ENCODE measurements around the gene SLC29A3.

SLC29A3 gene

DNA sequence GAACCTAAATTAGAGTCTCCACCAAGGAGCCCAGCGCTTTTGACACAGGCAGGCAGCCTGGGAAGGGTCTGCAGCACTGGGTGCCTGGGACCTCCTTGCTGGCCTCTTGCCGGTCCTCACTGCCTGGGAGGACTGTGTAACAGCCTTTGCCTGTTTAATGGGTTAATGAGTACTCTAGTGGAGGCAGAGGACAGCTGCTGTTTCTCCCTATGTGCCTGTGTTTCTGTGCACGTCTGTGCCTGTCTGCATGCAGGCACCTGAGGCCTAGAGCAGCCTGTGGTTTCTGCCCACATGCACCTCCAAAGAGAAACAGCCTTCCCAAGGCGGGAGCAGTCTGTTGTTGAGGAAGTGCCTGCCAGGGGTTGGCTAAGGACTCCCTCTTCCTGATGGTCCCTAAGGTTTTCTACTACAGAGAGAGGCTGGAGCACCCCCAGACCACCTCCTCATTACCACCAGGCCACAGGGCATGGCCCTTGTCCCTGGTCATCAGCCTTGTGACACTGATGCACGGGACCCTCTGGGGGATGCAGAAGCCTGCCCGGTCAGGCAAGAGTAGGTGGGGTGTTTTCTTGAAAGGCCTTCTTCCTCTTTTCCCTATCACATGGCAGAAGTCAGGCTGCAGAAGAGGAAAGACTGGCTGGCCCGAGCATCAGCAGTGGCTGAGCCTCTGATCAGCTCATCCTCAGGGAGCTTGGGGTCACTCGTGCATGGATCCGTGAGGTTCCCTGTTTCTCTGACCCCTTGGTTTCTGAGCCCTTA lies 14.2 kb downstream of the SLC29A3 start:
- DNase-seq (ENCODE audit: low spot score), result no peak
- in situ Hi-C loops (cut with MboI; ENCODE audit: low pct_unique_long_range_greater_than_20kb, low sequenced_read_pairs, unreplicated experiment), result no loop called here
- TF ChIP-seq, protein P1, sequence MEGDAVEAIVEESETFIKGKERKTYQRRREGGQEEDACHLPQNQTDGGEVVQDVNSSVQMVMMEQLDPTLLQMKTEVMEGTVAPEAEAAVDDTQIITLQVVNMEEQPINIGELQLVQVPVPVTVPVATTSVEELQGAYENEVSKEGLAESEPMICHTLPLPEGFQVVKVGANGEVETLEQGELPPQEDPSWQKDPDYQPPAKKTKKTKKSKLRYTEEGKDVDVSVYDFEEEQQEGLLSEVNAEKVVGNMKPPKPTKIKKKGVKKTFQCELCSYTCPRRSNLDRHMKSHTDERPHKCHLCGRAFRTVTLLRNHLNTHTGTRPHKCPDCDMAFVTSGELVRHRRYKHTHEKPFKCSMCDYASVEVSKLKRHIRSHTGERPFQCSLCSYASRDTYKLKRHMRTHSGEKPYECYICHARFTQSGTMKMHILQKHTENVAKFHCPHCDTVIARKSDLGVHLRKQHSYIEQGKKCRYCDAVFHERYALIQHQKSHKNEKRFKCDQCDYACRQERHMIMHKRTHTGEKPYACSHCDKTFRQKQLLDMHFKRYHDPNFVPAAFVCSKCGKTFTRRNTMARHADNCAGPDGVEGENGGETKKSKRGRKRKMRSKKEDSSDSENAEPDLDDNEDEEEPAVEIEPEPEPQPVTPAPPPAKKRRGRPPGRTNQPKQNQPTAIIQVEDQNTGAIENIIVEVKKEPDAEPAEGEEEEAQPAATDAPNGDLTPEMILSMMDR (IDR thresholded peaks at IDR 0.05; ENCODE audit: extremely low read depth, insufficient read depth, missing control alignments), result no peak

DNA sequence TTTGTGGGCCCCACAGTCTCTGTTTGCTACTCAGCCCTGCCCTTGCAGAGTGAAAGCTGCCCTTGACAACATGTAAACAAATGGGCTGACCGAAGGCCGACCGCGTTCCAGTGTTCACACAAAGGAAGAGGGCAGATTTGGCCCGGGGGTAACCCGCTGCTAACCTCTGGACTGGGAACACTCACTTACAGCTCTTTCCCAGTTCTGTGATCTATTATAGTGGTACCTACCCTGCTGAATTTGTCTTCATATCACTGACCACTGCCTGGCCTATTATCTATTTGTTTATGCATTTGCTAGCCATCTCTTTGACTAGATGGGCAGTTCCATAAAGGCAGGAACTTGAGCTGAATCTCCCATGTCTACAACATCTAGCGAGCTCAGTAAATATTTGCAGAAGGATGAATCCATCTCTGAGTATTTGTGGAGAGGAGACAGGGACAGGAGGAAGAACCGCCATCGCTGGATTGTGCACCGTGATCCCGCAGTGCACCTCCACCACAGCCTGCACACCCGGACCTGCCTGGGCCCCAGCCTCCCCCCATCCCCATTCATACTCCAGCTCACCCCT lies 15.2 kb downstream of the SLC29A3 start:
- TF ChIP-seq, protein P1 (IDR thresholded peaks at IDR 0.05; ENCODE audit: extremely low read depth, insufficient read depth, missing control alignments), result no peak
- DNase-seq (ENCODE audit: low spot score), result no peak
- in situ Hi-C loops (cut with MboI; ENCODE audit: low pct_unique_long_range_greater_than_20kb, low sequenced_read_pairs, unreplicated experiment), result no loop called here

DNA sequence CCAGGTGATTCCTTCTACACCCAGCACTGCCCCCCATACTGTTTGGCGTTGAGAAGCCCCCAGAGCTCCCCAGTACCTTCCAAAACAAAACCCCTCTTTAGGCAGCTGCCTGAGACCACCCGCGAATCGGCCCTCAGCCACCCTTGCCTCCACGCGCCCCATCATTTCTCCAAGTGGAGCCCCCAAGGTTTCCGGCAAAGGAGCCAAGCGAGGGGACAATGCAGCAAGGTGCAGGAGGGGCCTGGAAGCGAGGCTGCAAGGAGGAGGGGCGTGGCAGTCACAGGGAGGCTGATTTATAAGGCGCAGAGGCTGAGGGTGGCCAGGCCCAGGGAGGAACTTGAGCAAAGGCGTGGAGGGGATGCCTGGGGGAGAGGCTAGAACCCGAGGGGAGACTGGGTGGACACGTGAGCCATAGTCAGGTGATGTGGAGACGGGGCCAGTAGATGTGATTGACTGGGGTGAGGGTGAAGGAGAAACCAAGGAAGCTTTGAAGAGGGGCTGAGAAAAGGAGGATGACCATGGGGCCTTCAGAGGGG lies 16.2 kb downstream of the SLC29A3 start:
- in situ Hi-C loops (cut with MboI; ENCODE audit: low pct_unique_long_range_greater_than_20kb, low sequenced_read_pairs, unreplicated experiment), result no loop called here
- no peak for DNase-seq (ENCODE audit: low spot score)
- TF ChIP-seq, protein P1 (IDR thresholded peaks at IDR 0.05; ENCODE audit: extremely low read depth, insufficient read depth, missing control alignments), result no peak

DNA sequence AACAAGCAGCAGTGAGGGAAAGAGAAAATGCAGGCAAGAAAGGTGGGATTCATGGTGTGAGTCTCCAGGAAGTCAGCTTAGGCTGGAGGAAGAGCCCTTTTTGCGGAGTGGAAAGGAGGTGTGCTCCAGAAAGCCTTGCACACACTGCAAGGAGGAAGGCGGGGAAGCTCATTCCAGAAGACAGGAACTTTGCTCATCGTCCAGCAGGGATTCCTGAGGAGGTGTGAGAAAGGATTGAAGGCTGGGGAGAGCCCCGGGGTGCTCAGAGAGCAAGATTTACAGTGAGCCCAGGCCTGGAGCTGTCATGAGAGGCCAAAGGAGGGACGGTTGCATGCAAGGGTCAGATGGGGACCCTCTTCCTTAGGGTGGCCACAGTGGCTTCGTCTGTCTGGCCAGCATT lies 17.6 kb downstream of the SLC29A3 start:
- in situ Hi-C loops (cut with MboI; ENCODE audit: low pct_unique_long_range_greater_than_20kb, low sequenced_read_pairs, unreplicated experiment), result no loop called here
- TF ChIP-seq, protein P1 (IDR thresholded peaks at IDR 0.05; ENCODE audit: extremely low read depth, insufficient read depth, missing control alignments), result no peak
- no peak for DNase-seq (ENCODE audit: low spot score)

DNA sequence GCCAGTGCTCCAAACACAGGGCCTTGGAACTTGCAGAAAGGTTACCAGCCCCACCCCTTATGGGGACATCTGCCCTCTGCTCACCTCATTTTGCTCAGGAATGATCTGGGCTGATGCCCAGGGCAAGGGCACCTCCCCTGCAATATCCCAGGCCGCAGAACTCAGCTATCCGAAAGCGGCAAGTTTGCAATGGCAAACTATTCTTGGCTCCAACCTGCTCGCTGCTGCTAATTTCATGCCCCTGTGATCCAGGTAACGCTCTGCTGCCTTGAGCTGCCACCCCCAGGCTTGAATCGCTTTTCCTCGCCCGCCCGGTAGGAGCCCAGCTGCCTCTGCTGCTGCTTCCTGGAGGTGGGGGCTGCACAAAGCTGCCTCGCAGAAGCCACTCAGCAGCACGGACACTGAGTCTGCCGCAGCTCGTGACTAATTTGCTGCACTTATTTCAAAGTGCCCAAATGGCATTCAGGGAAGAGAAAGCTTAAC lies 18.2 kb downstream of the SLC29A3 start:
- in situ Hi-C loops (cut with MboI; ENCODE audit: low pct_unique_long_range_greater_than_20kb, low sequenced_read_pairs, unreplicated experiment), result no loop called here
- no peak for DNase-seq (ENCODE audit: low spot score)
- TF ChIP-seq, protein P1 (IDR thresholded peaks at IDR 0.05; ENCODE audit: extremely low read depth, insufficient read depth, missing control alignments), result no peak

DNA sequence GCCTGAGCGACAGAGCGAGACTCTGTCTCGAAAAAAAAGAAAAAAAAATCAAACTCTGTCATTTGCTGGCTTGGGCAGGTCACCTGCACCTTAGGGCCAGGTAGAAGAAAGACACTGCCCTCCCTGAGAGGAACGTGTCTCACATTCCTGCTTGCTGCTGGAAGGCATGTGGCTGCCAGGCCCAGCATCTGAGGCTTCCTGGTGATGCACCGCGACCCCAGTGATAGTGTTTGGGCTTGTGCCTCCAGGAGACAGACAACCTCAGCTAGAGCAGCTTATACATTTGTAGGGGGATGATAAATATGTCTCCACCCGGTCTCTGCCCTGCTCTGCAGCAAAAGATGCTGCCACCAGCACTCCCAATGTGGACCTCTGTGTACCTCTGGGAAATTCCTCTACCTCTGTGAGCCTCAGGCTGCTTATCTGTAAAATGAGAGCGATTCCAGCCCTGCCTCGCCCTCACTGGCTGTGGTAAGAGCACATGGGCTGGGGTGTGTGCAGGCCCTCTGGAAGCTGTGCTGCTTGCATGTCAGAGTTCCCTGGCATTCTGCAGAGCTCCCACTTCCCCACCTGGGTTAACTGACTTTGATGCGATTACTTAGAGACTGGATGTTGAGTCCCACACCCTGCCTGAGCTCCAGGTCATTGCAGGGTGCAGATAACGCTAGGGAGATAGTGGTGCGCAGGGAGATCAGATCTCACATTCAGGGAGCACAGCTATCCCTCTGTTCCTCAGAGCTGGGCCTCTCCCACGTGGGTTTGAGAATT lies 19.9 kb downstream of the SLC29A3 start:
- DNase-seq (ENCODE audit: low spot score), result no peak
- in situ Hi-C loops (cut with MboI; ENCODE audit: low pct_unique_long_range_greater_than_20kb, low sequenced_read_pairs, unreplicated experiment), result no loop called here
- TF ChIP-seq, protein P1 (IDR thresholded peaks at IDR 0.05; ENCODE audit: extremely low read depth, insufficient read depth, missing control alignments), result no peak

Data from GM13977 (cell line).